Peyer's patch (tissue), 4 donors: Measurements from ENCODE around the gene HNMT. TPM values are rescaled to one million over a fixed set of nuclear protein-coding genes. Genes with fewer than 3 reads are reported as not detected.
A peak's percentile ranks its signal among the peaks of the same experiment; 100 is the strongest.

Experiments
- DNase-seq, 3 donors: peaks; one replicate each; pipeline ENCODE4 v3.0.0-alpha.2; 2017 to 2019
- H3K27ac ChIP-seq, 4 donors: fragments of 200-600 bp; sonication (generic); one replicate each; pipeline ENCODE4 v1.5.1; 2016 to 2019
- H3K27me3 ChIP-seq, 2 donors: fragments of 200-600 bp; sonication (generic); one replicate each; pipeline ENCODE4 v1.5.1; 2019
- H3K36me3 ChIP-seq, 3 donors: fragments of 200-600 bp; sonication (generic); one replicate each; pipeline ENCODE4 v1.5.1; 2016 to 2019
- H3K4me1 ChIP-seq, 4 donors: fragments of 200-600 bp; sonication (generic); one replicate each; pipeline ENCODE4 v1.5.1; 2016 to 2019
- H3K4me3 ChIP-seq, 4 donors: fragments of 200-600 bp; sonication (generic); 1 replicate in 3 of 4; 2 replicates in 1 of 4; pipeline ENCODE4 v1.5.1; 2016 to 2019; ENCODE audit warnings: mild to moderate bottlenecking in 1 of 4
- H3K9me3 ChIP-seq, 4 donors: fragments of 200-600 bp; sonication (generic); one replicate each; pipeline ENCODE4 v1.5.1; 2016 to 2019; ENCODE audit warnings: mild to moderate bottlenecking in 1 of 4
- CTCF ChIP-seq, 6 experiments: fragments of 450-650 bp in 4 of 6; fragments of 200-600 bp in 2 of 6; sonication (generic) in 1 of 6; IDR thresholded peaks; one replicate each; pipeline ENCODE4 v1.5.1; 2017 to 2019; ENCODE audit warnings: antibody characterized with exemption in 6 of 6, mild to moderate bottlenecking in 3 of 6, moderate library complexity in 1 of 6
- POLR2A ChIP-seq, 2 donors: fragments of 450-650 bp; IDR thresholded peaks; one replicate each; pipeline ENCODE4 v1.5.1; 2017; ENCODE audit warnings: antibody characterized with exemption in 2 of 2, mild to moderate bottlenecking in 2 of 2, moderate library complexity in 2 of 2
- total RNA-seq, 4 donors: library from RNA; depleted of rRNA; stranded (reverse); fragments of >200 nt; gene quantifications; one replicate each; pipeline ENCODE4 v1.1.0, GENCODE V29; 2016

HNMT gene
- total RNA-seq, 4 donors from 2014 or later, result 12.8 to 52.0 (median 26.7) TPM

- no peak for TF ChIP-seq POLR2A (IDR thresholded peaks at IDR 0.05)
- TF ChIP-seq CTCF (IDR thresholded peaks at IDR 0.05), result no peak
- H3K4me1 ChIP-seq, result peaks cover 0 to 7% (median 0%) of the 10 kb centered on the region in 4 donors
- no peaks in the 10 kb centered on the region for H3K27me3 ChIP-seq
- no peak for DNase-seq
- no peaks in the 10 kb centered on the region for H3K36me3 ChIP-seq
- H3K9me3 ChIP-seq, result no peaks in the 10 kb centered on the region
- peak overlapping the region in 3 of 4 donors; percentile 34 to 64 (median 51) for H3K4me3 ChIP-seq
- H3K27ac ChIP-seq, result peak overlapping the region; percentile 47 to 84 (median 77)
Observed at GRCh38 chr2:137963535-137964065, 673 bp upstream of the HNMT start.

GRCh38 chr2:137964859-137965459 lies 686 bp downstream of the HNMT start:
- peak overlapping the region; percentile 6 to 64 (median 42) for H3K4me3 ChIP-seq
- H3K27ac ChIP-seq, result peak overlapping the region; percentile 47 to 84 (median 77)
- DNase-seq, result no peak
- H3K9me3 ChIP-seq, result no peaks in the 10 kb centered on the region
- peaks cover 0 to 17% (median 0%) of the 10 kb centered on the region in 4 donors for H3K4me1 ChIP-seq
- H3K36me3 ChIP-seq, result no peaks in the 10 kb centered on the region
- TF ChIP-seq POLR2A (IDR thresholded peaks at IDR 0.05) (no peak), CTCF (IDR thresholded peaks at IDR 0.05) (no peak)
- no peaks in the 10 kb centered on the region for H3K27me3 ChIP-seq

GRCh38 chr2:137966043-137966442 lies 1.8 kb downstream of the HNMT start:
- no peaks in the 10 kb centered on the region for H3K36me3 ChIP-seq
- DNase-seq, result no peak
- H3K27ac ChIP-seq, result peak overlapping the region in 2 of 4 donors; percentile 34 to 72
- peaks cover 0 to 17% (median 0%) of the 10 kb centered on the region in 4 donors for H3K4me1 ChIP-seq
- TF ChIP-seq CTCF (IDR thresholded peaks at IDR 0.05) (no peak), POLR2A (IDR thresholded peaks at IDR 0.05) (no peak)
- peak overlapping the region in 2 of 4 donors; percentile 51 to 64 for H3K4me3 ChIP-seq
- no peaks in the 10 kb centered on the region for H3K27me3 ChIP-seq
- no peaks in the 10 kb centered on the region for H3K9me3 ChIP-seq

- H3K4me3 ChIP-seq, result peak overlapping the region in 2 of 4 donors; percentile 7 to 51
Observed at GRCh38 chr2:137967042-137967441, 2.8 kb downstream of the HNMT start.

More at GRCh38 chr2:137967042-137967441, 2.8 kb downstream of the HNMT start:
- no peak for DNase-seq
- TF ChIP-seq CTCF (IDR thresholded peaks at IDR 0.05) (no peak), POLR2A (IDR thresholded peaks at IDR 0.05) (no peak)
- Histone ChIP-seq H3K27ac (no peak overlapping the region), H3K27me3 (no peaks in the 10 kb centered on the region), H3K9me3 (no peaks in the 10 kb centered on the region), H3K4me1 (peaks cover 0 to 18% (median 0%) of the 10 kb centered on the region in 4 donors), H3K36me3 (no peaks in the 10 kb centered on the region)
